NCI-H1694 treated with DMSO at 0.1 percent for 48 hours (cell line): ENCODE data around the gene RAB3B.
"Not testable (repeated sequence)": the region's sequence is repeated elsewhere in the genome, so short reads cannot be mapped to it uniquely, and the experiment has no call there.

Experiments
- DNase-seq: peaks from one replicate; lab custom pipeline; 2025; lab: John Stamatoyannopoulos, UW

RAB3B gene, protein sequence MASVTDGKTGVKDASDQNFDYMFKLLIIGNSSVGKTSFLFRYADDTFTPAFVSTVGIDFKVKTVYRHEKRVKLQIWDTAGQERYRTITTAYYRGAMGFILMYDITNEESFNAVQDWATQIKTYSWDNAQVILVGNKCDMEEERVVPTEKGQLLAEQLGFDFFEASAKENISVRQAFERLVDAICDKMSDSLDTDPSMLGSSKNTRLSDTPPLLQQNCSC

DNA sequence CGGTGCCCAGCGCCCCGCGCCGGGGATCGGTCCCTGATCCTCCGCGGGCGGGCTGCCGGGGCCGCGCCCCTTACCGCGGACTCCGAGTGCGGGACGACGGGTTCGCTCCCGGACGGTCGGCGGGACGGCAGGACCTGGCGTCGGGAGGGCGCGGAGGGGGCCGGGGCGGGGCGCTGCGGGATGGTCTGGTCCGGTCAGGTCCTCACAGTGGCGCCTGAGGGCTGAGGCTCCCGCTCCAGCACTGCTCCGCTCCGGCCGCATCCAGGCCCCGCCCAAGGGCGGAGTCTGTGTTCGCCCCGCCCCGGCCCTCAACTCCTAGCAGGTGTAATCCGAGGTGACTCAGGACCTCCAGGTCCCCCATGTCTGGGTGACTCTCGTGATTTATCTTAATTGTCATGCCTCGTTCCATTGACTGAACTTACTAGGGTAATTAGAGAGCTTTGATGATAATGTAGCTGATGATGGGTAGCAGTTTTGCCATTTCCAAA is at the start of gene RAB3B:
RAB3B (minus strand) TSS at position 223 of the 488 bp plus-strand sequence. CDS start 13,583 bp downstream, outside the sequence.
- no peak for DNase-seq

DNA sequence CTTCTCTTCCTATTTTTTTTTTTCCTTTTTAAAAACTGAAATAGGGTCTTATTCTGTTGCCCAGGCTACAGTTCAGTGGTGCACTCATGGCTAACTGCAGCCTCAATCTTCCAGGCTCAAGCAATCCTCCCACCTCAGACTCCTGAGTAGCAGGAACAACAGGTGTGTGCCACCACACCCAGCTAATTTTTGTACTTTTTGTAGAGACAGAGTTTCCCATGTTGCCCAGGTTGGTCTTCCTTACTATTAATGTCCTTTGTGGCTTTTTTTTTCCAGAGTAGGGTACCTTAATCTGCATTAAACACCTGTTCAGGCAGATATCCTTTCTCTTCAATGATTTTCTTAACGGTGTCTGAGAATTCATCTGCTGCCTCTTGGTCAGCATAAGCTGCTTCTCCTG is 47.4 kb upstream of the RAB3B start:
- no peak for DNase-seq

DNA sequence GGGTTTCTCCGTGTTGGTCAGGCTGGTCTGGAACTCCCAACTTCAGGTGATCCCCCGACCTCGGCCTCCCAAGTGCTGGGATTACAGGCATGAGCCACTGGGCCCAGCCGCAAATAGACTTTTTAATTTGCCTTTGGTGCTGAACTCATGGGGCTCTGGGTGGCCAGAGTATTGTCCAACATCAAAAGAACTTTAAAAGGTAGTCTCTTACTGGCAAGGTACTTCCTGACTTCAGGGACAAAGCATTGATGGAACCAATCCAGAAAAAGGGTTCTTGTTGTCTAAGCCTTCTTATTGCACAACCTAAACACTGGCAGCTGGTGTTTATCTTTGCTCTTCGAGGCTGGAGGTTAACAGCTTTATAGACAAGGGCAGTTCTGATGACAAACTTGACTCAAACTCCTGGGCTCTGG is 46.9 kb upstream of the RAB3B start:
- DNase-seq = peak; percentile 16

DNA sequence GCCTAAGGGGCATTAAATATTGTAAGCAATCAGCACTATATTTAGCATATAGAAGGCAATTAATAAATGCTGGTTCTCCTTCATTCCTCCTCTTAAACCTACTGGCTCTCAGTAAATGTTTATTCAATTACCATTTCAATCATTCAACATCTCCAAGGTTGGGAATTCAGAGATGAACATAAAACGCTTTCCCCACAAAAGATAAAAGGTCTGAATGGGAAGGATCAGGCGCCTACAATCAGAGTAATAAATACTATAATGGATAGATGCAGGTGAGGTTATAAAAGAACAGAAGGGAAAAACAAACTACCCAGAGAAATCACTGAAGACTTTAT is 43.5 kb upstream of the RAB3B start:
- no peak for DNase-seq

DNA sequence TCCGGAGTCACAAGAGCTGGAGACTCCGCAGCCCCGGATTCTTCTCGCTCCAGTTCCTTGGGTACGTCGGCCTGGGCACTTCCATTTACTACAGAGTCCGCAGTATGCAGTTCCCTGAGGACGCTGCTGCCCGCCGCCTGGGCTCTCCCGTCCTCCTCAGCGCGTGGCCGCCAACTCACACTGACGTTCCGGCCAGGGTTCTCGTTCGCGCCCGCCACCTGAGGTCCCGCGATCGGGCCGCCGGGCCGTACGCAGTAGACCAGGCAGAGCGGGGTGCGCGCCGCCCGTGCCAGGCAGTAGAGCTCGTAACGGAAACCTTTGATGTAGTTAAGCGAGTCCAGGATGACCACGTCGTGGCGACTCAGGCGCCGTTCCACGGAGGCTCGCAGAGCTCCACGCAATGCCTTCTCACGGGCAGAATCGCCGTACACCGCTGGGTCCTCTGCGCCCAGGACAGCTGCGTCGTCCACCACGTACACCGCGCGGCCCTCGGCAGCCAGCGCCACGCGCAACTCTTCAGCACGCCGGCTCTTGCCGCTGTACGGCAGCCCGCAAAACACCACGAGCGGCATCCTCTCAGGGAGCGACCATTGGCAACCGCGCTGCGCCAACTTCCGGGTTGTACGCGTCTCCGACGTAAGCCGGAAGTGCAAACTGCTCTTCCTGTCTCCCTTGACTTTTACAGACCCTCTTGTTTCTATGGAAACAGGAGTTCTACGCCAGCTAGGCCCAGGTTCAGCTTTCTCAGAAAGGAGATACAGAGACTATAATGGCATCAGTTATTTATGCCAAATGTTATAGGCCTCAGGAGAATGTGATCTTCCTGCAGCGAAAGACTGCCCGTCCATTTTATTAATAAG is 42.9 kb upstream of the RAB3B start, which contains the start of gene KTI12:
KTI12 (minus strand) TSS at position 621 of the 860 bp plus-strand sequence; CDS start at position 572, 49 bp downstream.
- DNase-seq = peak; percentile 79

DNA sequence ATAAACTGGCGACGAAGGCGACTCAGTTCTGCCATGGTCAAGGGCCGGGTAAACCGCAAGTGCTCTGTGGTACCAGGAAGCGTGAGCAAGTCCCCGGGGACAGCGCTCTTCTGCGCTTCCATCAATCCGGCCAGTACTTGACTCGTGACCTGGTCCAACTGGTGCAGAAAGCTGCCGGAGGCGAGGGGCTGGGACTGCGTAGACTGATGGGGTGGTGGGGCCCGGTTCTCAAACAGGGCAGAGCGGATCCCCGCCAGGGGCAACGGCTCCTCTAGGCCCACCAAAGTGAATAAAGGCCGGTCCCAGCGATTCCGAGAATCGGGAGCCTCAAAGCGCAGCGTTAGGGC is 42.3 kb upstream of the RAB3B start:
- DNase-seq = no peak

DNA sequence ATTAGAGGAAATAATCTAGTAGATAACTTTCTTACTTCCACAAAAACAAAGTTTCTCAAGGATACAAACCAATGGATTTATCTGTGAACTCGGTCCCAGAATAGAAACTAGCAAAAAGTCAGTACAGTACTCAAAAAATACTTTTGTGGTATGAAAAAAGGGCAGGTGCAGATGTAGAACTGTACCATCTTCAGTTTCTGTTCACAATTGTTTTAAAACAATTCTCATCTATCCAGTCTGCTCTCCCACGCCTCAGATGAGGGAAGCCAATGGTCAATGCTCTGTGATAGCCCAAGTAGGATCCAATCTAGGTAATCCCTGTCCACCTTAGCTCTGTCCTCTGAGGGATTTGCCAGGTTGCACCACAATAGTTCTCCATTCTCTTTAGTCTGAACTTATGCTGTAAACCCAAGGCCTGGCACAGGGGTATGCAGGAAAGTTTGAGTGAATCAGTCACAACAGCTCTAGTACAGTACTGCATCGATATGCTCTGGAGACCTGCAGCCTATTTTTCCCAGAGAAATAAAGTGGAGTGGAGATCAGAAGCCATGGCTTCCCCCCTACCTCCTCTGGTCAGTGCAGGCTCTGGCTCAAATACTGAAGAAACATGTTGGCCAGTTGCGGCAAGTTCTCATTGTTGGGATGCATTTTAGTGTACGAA is 41.8 kb upstream of the RAB3B start:
- DNase-seq = no peak

DNA sequence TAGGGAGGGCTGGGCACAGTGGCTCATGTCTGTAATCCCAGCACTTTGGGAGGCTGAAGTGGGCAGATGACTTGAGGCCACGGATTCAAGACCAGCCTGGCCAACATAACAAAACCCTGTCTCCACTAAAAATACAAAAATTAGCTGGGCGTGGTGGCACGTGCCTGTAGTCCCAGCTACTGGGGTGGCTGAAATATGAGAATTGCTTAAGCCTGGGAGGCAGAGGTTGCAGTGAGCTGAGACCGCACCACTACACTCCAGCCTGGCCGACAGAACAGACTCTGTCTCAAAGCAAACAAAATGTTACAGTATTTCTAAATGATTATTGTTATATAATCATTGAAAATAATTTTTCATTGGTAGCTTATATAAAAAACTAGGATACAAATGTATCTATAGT is 38.3 kb upstream of the RAB3B start:
- DNase-seq = not testable (repeated sequence)

DNA sequence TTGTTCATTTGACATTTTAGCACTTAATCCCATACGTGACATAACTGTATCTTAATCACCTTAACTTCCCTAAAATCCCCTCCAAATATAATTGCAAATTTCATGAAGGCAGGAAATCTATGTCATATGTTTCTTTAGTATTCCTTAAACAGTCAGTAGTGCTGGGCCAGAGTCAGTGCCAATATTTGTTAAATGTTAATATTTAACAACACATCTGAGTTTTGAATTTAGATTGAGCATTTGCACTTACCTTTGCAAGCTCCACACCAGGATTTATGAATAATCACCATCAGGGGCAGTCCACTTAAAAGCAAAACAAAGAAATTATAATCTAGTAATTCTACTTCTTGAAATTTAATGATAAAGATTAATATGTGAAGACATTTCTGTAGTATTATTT is 37.8 kb upstream of the RAB3B start:
- no peak for DNase-seq

DNA sequence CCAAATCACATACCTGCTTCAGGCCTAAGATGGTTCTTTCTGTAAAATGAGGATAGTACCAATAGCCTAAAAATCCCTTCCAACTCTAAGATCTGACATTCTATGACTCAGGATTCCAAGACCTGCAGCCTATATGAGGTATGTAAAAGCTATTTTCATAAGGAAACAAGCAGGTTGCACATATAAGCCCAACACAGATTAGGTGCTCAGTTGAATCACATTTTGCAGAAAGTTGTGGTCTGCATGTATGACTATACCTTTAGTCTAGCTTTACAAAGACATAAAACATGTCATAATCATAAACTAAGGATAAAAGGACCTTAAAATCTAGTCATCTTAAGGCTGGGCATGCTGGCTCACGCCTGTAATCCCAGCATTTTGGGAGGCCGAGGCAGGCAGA is 35.8 kb upstream of the RAB3B start:
- no peak for DNase-seq

DNA sequence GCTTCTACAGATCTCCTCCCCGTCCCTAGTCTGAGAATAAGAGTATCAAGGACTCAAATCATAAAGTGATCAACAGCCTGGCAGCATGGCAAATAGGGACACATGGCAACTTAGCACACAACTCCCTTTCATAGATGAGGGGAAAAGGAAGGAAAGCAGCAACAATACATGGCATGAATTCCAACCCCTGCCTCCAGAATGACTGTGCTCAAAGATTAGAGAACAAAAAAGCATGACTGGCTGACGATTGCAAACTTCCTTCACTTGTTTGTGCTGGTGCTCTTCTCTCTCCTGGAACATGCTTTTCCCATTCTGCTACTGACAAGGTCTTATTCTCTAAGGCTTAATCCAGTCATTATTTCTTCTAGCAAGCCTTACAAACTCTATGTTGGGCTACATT is 31.6 kb upstream of the RAB3B start:
- DNase-seq = no peak

DNA sequence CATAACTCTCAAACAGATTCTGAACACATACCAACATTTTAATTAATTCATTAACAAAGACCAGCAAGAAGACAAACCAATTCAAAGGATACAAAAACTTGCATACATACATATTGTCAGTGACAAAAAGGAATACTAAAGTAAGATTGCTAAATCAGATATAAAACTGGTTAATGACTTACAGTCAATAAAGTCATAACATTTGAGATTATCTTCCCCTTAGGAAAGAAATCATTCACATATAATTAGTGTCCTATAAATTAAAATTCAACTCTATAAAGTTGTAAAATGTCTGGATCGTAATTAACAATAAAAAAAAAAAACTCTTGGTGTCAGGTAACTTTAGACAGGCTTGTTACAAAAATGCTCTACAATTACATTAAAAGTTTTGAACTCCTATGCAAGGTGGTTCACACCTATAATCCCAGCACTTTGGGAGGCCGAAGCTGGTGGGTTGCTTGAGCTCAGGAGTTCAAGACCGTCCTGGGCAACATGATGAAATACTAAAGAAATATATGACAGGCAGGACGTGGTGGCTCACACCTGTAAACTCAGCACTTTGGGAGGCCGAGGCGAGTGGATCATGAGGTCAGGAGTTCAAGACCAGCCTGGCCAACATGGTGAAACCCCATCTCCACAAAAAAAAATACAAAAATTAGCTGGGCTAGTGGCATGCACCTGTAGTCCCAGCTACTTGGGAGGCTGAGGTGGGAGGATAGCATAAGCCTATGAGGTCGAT is 17.7 kb upstream of the RAB3B start:
- DNase-seq = no peak

DNA sequence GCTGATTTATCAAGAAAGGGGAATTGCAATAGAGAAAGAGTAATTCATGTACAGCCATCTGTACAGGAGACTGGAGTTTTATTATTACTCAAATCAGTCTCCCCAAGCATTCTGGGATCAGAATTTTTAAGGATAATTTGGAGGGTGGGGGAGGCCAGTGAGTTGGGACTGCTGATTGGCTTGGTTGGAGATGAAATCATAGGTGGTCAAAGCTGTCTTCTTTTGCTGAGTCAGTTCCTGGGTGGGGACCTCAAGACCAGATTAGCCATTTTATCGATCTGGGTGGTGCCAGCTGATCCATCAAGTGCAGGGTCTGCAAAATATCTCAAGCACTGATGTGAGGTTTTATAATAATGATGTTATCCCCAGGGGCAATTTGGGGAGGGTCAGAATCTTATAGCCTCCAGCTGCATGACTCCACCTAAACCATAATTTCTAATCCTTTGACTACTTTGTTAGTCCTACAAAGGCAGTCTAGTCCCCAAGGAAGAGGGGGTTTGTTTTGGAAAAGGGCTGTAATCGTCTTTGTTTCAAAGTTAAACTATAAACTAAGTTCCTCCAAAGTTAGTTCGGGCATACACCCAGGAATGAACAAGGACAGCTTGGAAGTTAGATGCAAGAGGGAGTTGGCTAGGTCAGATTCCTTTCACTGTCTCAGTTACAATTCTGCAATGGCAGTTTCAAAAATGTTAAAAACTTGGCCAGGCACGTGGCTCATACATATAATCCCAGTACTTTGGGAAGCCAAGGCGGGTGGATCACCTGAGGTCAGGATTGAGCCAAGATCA is 16.9 kb upstream of the RAB3B start:
- DNase-seq = no peak

DNA sequence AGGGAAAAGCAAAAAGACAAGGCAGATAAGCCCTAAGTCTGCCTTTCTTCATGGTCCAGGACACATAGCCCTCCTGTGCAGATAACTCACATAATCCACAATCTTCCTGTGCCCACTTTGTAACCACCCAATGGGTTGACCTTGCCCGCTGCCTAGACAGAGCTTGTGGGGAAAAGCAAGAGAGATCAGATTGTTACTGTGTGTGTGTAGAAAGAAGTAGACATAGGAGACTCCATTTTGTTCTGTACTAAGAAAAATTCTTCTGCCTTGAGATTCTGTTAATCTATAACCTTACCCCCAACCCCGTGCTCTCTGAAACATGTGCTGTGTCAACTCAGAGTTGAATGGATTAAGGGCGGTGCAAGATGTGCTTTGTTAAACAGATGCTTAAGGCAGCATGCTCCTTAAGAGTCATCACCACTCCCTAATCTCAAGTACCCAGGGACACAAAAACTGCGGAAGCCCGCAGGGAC is 15.6 kb upstream of the RAB3B start:
- not testable (repeated sequence) for DNase-seq

DNA sequence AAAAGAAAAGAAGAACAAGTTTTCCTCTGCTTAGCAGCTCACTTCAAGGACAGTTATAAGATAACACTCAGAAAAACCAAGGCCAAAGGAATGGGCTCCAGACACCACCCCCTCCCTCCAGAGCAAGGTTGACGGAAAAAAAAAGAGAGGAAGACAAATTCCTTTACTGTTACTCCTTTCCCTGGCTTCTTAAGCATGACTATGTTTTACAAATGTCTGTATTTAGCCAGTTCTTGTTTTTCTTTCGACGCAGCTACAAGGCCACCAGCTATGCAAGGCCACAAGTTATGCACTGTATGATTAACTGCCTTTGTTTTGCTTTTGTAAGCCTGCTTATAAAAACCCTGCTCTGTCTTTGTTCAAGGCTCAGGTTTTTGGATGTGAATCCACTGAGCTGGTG is 15.0 kb upstream of the RAB3B start:
- not testable (repeated sequence) for DNase-seq

DNA sequence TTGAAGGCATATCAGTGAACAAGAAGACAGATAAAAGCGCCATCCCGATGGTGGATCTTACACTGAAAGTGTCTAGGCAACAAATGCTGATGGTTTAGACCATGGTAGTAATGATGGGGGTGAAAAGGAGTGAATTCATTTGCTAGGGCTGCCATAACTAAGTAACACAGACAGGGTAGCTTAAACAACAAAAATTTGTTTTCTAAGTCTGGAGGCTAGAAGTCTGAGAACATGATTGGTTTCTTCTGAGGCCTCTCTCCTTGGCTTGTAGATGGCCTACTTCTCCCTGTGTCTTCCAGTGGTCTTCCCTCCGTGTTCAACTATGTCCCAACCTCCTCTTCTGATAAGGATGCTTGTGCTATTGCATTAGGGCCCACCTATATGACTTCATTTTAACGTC is 13.4 kb upstream of the RAB3B start:
- DNase-seq = no peak

DNA sequence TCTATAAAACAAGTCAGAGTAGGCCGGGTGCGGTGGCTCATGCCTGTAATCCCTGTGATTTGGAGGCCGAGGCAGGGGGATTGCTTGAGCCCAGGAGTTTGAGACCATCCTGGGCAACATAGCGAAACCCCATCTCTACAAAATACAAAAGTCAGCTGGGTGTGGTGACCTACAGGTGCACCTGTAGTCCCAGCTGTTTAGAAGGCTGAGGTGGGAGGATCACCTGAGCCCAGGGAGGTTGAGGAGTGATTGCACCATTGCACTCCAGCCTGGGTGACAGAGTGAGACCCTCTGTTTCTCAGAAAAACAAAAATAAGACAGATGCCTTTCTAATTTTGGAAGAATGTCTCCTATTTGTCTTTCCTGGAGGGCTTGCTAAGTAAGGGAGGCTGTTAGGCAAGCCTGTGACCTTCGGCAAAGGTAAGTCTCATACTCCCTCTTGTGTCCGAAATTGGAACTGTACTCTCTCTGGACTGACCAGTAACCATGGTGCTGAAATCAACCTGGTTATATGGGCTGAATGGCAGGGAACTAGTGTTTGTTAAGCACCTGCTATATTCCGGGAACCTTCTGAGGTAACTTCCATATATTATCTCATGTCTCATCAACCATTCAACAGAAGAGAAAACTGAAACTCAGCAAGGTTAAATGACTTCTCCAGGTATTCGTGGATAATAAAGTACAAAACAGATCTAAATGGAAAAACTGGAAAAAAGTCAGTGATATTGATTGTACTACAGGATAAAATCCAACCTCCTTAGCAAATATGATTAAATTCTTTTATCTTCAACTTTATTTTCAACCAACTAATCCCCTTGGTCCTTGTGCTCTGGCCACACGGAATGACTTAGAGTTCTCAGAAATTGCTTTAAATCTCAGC is 11.8 kb upstream of the RAB3B start:
- peak; percentile 80 for DNase-seq

DNA sequence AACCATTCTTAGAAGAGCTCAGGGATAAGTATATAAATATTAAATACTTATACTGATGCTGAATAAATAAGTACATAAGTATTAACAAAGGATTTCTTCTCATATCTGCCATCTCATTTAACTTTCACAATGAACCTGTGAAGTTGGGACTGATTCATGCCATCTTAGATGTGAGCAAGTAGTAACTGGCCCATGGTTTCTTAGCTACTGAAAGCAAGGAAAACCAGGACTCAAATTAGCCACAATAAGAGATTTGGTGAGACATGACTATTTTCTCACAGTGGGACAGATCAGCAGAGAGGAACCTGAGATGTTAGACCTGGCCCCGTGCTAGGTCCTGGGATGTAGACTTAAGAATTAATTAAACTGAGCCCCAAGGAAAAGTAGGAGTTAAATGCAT is 8.2 kb upstream of the RAB3B start:
- DNase-seq = no peak

DNA sequence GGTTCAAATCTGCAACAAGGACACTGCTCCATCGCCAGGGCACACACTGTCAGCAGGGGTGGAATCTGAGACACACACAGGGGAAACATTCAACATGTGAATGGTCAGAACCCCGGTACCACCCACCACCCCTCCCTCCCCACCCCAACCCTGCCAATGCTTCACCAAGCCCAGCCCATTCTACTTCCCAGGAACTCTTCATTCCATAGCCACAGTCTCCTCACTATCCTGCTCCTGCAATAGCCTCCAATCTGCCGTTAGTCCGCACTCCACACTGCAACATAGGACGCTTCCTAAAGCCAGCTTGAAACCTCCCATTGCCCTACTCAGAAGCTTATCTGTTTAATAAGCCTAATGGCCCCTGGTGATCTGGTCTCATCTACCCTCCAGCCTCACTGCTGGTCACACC is 7.5 kb upstream of the RAB3B start:
- no peak for DNase-seq
